Loucy (cell line): ENCODE results near the gene KLC4.

Experiments
- H2AFZ ChIP-seq: fragments of 200-600 bp; sonication (generic); 2 replicates; pipeline ENCODE4 v1.6.0; 2016; ENCODE audit warnings: antibody characterized with exemption, mild to moderate bottlenecking, low read length, moderate library complexity
- H3F3A ChIP-seq: fragments of 200-600 bp; 2 replicates; pipeline ENCODE4 v1.6.0; 2016; ENCODE audit warnings: antibody characterized with exemption, low read depth, mild to moderate bottlenecking
- H3K27me3 ChIP-seq: fragments of 200-600 bp; sonication (generic); 2 replicates; pipeline ENCODE4 v1.6.1; 2014; ENCODE audit warnings: low read length, mild to moderate bottlenecking; ENCODE audit not compliant: insufficient read depth, poor library complexity, severe bottlenecking
- H3K36me3 ChIP-seq: fragments of 200-600 bp; sonication (generic); 2 replicates; pipeline ENCODE4 v1.6.1; 2016; ENCODE audit warnings: low read length; ENCODE audit not compliant: insufficient read depth
- H3K4me1 ChIP-seq: fragments of 200-600 bp; sonication (generic); 2 replicates; pipeline ENCODE4 v1.5.1; 2014; ENCODE audit warnings: low read length, mild to moderate bottlenecking; ENCODE audit not compliant: insufficient read depth, poor library complexity, severe bottlenecking
- H3K4me2 ChIP-seq: fragments of 200-600 bp; sonication (generic); 2 replicates; pipeline ENCODE4 v1.6.0; 2014; ENCODE audit warnings: antibody characterized with exemption, low read length, low read depth, mild to moderate bottlenecking; ENCODE audit not compliant: poor library complexity, severe bottlenecking
- H3K4me3 ChIP-seq: fragments of 200-600 bp; sonication (generic); 2 replicates; pipeline ENCODE4 v1.5.1; 2014; ENCODE audit warnings: low read length, mild to moderate bottlenecking, mixed read lengths; ENCODE audit not compliant: poor library complexity, severe bottlenecking
- H3K79me2 ChIP-seq: fragments of 200-600 bp; sonication (generic); 2 replicates; pipeline ENCODE4 v1.6.1; 2014; ENCODE audit warnings: low read length; ENCODE audit not compliant: insufficient read depth
- H3K9ac ChIP-seq: fragments of 200-600 bp; sonication (generic); 2 replicates; pipeline ENCODE4 v1.6.0; 2014; ENCODE audit warnings: mild to moderate bottlenecking, low read depth, low read length, moderate library complexity; ENCODE audit not compliant: poor library complexity, severe bottlenecking
- H3K9me2 ChIP-seq: fragments of 200-600 bp; sonication (generic); replicated peaks from 2 replicates; pipeline ENCODE4 v1.6.1; 2016; ENCODE audit warnings: low read depth, low read length, mixed read lengths
- H3K9me3 ChIP-seq: fragments of 200-600 bp; sonication (generic); 2 replicates; pipeline ENCODE4 v1.6.1; 2014; ENCODE audit warnings: mild to moderate bottlenecking, antibody characterized with exemption, low read length, low read depth; ENCODE audit not compliant: insufficient read depth
- H4K20me1 ChIP-seq: fragments of 200-600 bp; sonication (generic); 2 replicates; pipeline ENCODE4 v1.6.0; 2014; ENCODE audit warnings: antibody characterized with exemption, low read length, mild to moderate bottlenecking; ENCODE audit not compliant: insufficient read depth, poor library complexity, severe bottlenecking
- CTCF ChIP-seq: fragments of 200-600 bp; sonication (generic); conservative IDR thresholded peaks from 2 replicates; pipeline ENCODE4 v1.5.1; 2014; ENCODE audit warnings: mild to moderate bottlenecking, antibody characterized with exemption, low read length
- EZH2phosphoT487 ChIP-seq: fragments of 200-600 bp; IDR thresholded peaks from 2 replicates; pipeline ENCODE4 v1.6.1; 2018; ENCODE audit warnings: antibody characterized with exemption, mild to moderate bottlenecking, moderate library complexity, borderline replicate concordance

KLC4 gene

GRCh38 chr6:43124481-43124880 lies 65.0 kb downstream of the KLC4 start:
- H2AFZ ChIP-seq = no peak overlapping the region
- peaks cover 50% of the 10 kb centered on the region; the same call in 1 of the 2 replicates for H3K79me2 ChIP-seq
- no peaks in the 10 kb centered on the region for H3K36me3 ChIP-seq
- no peaks in the 10 kb centered on the region for H3K9me2 ChIP-seq
- H3F3A ChIP-seq = no peaks in the 10 kb centered on the region
- H3K9ac ChIP-seq = no peak overlapping the region
- no peak overlapping the region for H3K4me2 ChIP-seq
- no peaks in the 10 kb centered on the region for H3K9me3 ChIP-seq
- H3K4me1 ChIP-seq = no peaks in the 10 kb centered on the region
- no peak overlapping the region for H3K4me3 ChIP-seq
- TF ChIP-seq CTCF = no peak
- no peak for TF ChIP-seq EZH2phosphoT487
- H4K20me1 ChIP-seq = peaks cover 3% of the 10 kb centered on the region
- no peaks in the 10 kb centered on the region for H3K27me3 ChIP-seq
